NCI-H510A (cell line): ENCODE data around the gene MFSD6.
"Not testable (repeated sequence)": the region's sequence is repeated elsewhere in the genome, so short reads cannot be mapped to it uniquely, and the experiment has no call there.

ENCODE experiments used
- DNase-seq: peaks from one replicate; lab custom pipeline; 2025; lab: John Stamatoyannopoulos, UW

The MFSD6 gene

DNA sequence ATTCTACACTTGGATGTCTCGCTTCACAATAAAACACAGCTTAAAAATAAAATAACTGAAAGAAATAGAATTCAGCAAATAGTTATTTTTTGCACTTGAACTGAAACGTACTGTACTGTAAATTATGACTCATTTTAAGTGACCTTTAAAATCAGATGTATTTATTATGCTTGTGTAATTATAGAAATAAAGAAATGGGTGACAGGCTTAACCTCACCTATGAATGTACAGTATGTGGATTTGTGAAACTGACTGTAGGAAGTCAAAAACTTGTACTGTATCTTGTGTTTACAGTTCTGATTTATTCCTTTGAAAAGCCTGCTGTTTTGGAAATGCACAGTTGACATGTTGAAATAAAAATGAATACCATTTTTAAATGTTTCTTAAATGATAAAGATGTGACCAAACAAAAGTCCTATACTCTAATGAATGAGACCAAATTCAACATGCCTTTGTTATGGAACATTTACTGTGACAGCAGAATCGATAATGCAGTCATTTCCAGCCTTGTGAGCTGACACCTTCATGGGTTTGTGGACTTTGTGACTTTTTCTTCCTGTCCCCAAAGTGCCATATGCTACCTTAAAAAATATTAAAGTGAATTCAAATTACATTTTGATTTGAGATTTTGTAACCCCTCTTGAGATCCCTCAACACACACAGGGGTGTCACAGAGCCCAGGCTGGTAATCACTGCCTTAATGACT, 93.7 kb downstream of the MFSD6 start:
- DNase-seq = no peak

DNA sequence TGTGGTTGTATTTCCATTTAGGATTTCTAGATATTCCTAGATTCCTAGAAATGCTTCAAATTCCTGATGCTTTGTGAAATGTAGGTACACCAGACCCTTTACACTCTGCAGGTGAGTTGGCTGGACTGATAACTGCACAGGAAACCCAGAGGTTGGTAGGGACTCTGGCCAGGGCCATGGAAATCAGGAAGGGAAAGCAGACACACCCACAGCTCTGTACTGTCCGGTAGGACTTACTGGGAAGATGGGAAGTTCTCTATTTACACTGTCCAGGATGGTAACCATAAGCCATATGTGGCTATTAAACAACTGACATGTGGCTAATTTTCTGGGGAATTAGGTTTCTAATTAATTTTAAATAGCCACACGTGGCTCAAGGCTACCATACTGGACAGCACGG, 94.9 kb downstream of the MFSD6 start:
- DNase-seq = no peak

DNA sequence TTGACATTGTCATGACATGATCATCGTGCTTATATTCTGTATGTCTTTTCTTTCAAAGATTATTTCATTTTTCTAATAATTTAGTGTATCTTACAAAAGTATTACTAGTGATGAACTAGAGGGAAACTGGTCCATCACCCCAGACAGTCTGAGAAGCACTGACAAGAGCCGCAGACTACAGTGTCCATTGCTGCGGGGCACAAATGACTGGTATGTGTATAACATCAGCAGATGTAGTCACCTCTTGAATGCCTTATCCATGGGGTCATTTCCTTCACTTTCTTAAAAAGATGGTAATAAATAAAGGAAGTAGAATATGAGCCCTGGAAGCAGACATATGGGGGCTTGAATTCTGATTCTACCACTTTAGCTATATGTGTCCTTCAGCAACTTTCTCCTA, 96.8 kb downstream of the MFSD6 start:
- no peak for DNase-seq

DNA sequence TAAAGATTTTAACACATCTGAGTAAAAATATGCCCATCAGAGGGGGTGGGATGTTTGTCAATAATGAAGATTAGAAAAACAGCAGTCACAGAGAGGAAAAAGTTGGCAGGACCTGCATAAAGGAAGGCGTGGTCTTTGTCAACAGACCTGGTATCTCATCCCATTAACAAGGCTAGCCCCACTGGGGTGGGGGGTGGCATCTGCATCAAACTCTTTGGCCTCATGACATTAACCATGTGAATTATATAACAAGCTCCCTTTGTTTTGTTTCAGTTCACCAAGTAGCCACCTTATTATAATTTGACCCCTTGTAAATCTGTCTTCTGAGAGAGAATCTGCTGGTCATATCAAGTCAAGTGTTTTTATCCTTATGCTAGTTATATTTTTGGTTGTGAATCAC, 97.5 kb downstream of the MFSD6 start:
- no peak for DNase-seq

DNA sequence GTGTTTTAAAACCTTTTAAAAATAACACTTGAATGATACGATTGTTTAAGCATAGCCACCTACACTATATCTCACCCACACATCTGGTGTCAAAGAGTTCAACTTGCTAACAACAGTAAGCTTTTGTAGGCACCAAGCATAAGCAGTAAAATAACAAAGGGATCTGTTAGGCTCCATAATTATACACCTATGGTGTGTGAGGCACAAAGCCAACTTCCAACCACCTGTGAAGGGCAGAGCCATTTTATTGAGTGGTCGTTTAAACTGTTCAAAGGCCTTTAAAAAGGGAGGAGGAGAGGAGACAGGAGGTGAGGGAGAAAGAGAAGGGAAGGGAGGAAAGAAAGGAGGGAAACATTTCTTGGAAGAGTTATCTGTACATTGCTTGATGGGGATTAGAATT, 98.5 kb downstream of the MFSD6 start:
- no peak for DNase-seq

DNA sequence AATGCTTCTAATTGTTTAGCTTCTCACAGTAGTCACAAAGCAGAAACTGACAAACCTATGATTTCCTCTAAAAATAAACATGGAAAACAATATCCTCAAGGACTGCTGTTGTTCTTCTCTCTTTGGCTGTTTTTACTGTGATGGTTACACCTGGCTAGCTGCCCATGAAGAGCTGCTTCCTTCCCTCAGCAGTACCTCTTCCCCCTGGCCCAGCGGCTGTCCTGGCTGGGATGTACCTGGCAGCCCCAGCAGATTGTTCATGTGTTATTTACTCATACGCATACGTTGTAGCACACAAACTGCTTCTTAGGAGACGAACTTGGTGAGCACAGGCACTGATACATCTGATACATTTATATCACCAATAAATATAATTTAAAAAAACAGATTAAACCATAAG, 99.0 kb downstream of the MFSD6 start:
- peak; percentile 2 for DNase-seq

DNA sequence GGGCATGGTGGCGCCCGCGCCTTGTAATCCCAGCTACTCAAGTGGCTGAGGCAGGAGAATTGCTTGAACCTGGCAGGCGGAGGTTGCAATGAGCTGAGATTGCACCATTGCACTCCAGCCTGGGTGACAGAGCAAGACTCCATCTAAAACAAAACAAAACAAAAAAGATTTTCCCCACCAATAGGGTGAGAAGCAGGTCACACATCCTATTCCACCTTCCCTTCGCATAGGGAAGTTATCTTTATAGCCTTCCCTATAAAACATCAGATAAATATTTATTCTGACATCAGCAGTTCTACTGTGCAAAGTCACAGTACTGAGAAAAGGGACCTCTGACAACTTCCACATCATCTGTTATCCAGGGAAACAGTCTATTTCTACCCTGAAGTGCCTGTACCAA, 101.7 kb downstream of the MFSD6 start:
- DNase-seq = not testable (repeated sequence)

DNA sequence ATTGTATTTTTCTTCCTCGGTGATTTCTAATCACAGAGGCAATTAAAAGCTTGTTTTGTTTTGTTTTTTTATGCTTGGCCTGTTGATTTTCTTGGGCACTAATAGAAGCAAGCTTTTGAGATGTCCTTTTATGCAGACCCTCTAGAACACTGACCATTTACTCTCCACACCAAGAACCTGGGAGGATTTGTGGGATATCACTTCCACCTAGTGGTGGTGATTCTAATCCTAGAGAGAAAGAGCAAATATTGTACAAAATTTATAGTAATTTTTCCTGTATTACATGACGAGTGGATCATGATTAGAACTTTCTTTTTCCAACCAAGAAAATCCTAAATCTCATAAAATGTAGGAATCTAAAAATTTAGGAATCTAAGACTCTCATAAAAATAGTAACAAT, 102.9 kb downstream of the MFSD6 start:
- DNase-seq = no peak

DNA sequence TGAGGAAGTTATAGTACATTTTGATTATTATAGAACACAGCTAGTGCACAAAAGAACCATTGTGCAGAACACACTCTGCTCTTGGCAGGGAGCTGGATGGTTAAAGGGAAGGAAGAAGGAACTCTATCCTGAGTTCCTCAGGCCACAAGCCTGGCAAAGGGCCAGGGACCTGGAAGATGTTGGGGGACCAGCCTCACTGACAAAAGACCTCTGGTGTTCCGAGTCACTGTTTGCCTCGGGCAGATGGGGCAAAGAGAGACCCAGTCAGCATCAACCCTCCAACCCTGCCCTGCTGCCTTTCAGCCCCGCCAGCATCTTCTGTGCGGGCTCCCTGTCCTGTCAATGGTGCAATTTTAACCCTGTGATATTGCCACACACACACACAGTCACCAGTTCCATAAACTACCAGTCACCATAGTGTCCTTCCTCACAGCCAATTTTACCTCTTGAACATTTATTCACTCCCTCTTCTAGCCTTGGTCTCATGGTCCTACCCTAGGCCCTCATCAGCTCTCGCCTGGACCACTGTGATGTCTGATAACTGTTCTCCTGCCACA, 104.5 kb downstream of the MFSD6 start:
- no peak for DNase-seq

DNA sequence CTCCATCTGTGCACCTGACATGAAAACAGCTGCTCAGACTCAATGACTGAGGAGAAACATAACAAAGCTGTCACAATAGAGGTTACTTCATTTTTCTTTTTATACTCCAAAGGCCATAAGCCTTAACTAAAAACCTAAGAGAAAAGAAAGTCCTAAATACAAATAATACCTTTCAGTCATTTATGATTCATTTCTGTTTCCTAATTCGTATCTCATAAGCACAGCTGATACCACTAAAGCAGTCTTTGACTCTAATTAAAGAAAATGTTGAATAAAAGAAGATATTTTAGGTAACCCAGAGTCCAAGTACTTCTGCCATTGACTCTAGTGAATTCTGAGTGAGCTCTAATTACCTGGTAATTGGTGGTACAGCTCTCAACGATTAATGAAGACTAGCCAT, 105.7 kb downstream of the MFSD6 start:
- no peak for DNase-seq

DNA sequence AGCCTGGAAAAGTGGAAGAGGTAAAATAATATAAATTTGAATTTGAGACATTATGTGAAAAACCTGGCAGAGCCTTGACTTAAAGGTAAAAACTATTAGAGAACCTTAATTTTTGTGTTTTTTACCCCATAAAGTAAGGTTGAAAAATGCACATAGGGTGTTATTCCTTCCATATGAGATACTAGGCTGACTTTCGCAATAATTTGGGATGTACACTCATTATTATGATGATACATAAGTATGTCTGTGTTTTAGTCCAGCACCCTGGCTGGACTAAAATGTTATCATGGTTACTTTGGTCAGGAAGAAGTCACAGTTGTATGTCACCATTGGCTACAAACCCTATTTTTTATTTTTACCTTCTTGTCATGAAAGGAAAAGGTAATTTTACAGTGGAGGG, 106.5 kb downstream of the MFSD6 start:
- DNase-seq = no peak

DNA sequence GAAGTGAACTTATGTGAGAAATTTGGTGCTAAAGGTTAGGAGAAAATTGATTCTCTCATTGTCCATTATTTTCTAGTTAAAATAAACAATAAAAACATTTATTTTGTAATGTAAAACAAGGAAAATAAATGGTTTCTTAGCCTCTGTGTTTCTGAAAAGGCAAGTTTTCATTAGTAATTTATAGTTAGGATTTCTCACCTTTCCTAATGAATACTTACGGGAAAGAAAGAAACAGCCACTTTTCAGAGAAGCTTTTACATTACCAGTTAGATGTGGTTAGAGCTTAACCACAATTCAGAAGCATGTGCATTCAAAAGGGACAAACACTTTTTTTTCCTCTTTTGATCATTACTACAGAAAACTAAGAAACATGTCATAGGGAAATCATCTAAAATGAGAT, 107.5 kb downstream of the MFSD6 start:
- DNase-seq = no peak

DNA sequence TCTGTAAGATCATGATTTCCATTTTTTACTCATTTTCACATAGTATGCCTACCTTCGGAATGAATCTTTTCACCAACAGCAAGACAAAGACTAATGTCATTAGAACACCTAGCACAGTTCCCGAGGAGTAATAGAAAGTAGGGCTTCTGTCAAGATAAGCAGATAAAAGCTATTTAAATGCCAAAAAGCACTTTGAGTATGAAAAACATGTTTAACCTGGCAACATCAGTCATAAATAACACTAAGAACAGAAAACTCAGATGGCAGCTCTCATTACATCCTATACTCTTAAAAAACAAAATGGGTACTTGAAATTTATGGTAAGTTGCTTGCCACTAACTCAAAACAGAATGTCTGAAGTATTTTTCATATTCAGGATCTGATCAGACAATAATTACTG, 109.3 kb downstream of the MFSD6 start:
- DNase-seq = no peak

DNA sequence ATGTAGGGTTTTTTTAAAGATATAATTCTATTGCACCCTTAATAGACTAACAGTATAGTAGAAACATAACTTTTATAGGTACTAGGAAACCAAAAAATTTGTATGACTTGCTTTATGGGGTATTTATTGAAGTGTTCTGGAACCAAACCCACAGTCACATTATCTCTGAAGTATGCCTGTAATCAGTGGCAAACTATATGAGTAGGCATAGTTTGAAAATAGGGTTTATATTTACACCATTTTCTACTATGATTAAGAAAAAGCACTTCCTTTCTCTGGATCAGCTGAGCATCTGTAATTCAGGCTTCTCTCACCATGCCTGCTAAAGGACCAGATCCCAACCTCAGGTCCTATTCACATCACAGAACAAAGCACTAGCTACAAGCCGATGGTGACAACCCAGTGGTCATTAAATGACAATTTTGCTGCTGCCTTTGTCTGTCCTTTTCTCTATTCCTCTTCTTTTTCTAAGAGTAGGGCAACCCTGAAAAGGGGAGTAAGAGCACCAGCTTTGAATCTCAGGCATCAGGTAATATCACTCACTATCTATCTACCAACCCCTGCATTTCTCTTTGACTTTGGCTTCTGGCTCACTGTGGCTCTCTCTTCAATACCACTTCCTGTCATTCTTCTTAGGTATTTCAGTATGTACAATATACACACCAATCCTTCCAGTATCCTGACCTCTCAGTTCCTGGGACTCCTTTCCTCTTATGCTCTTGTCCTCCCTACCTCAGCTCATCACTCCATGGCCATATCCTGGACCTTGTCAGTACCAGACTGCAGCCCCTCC, 112.0 kb downstream of the MFSD6 start:
- DNase-seq = no peak

DNA sequence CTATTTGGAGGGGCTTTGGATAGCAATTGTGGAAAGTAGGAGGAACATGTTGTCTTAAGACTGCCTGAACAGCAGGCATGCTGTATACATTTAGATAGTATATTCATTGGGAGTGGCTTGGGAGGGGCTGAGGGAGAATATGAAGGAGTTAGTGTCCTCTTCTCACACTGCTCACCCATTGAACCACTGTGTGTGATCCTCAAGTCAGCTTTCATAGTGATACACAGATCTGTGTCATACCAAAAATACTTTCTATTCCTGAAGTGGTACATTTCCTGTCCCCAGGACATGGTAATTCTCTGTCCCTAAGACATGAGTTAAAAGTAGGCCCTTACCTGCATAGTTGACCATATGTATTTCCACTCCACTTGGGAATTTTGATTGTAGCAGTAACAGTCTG, 116.8 kb downstream of the MFSD6 start:
- DNase-seq = no peak

DNA sequence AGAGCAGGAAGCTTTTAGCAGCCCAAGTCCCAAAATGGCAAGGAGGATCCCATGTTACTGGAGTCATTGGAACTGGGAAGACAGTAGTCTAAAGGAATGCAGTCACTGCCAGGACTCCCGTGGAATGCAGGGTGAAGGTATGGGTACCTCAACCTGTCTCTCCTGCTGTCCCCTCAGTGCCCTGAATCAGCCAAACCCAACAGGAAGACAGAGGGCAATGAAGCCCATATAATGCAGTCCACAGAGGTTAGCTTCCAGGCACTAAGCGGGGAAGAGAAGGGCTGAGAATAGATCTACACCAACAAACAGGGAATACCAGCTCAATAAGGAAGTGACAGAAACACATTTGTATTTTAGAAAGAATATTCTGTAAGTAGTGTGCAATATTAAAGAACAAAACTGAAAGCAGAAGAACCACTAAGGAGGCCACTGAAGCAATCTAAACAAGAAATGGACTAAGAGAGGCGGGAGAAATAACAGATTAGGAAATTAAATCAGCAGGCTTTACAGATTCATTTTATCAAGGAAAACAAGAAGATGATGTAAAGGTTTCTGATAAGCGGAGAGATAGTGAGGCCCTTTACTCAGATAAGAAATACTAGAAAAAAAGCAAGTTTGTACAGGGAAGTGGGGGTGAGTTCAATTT, 118.1 kb downstream of the MFSD6 start:
- DNase-seq = no peak

DNA sequence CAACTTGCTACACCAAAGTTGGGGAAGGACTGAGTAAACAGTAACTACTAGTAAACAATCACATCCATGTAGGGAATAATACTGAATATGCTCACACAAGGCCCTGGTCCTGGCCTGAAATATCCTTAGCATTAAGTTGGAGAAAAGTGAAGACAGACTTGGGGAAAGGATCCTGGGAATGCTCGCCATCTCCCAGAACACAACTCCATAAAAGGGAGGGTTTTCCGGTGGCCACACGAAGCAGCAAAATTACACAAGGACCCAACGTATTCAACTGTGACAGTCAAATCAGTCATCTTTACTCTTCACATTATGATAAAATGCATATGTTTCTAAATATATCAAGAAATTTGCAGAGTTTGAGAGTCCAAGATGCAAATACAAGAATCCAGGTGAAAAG, 119.1 kb downstream of the MFSD6 start:
- no peak for DNase-seq

DNA sequence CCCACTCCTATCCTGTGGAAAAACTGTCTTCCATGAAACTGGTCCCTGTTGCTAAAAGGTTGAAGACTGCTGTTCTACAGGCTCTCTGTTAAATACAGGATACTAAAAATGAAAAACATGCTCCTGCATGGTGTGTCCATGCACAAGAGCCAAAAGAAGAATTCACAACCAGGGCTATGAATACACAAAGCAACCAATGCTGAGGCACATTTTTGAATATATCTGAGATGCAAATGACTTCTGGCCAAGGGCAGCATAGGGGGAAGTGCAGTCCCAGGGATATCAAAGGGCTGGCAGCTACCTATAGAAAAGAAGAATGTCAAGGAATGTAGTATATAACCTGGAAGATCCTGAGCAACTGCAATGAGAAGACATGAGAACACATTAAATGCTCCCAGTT, 119.8 kb downstream of the MFSD6 start:
- DNase-seq = no peak

DNA sequence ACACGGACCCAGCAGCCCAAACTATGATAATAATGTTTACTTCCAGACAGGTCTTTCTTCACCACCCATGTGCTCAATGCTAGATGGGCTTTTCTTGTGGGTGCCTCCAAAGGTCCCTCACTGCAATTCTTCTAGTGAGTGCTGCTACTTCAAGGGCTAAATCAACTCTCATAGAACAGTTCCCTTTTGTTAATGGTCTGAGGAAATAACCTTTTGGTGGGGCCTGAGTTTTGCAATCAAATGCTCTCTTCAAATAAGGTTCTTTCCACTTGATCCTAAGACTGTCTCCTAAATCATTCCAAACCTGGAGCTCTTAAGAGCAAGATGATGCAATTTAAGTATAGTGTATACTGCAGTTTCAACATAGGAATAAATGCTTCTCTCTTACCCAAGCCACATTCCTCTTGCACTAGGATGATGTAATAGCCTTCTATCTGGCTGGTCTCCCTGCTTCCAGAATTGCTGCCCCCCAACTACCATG, 120.4 kb downstream of the MFSD6 start:
- no peak for DNase-seq

DNA sequence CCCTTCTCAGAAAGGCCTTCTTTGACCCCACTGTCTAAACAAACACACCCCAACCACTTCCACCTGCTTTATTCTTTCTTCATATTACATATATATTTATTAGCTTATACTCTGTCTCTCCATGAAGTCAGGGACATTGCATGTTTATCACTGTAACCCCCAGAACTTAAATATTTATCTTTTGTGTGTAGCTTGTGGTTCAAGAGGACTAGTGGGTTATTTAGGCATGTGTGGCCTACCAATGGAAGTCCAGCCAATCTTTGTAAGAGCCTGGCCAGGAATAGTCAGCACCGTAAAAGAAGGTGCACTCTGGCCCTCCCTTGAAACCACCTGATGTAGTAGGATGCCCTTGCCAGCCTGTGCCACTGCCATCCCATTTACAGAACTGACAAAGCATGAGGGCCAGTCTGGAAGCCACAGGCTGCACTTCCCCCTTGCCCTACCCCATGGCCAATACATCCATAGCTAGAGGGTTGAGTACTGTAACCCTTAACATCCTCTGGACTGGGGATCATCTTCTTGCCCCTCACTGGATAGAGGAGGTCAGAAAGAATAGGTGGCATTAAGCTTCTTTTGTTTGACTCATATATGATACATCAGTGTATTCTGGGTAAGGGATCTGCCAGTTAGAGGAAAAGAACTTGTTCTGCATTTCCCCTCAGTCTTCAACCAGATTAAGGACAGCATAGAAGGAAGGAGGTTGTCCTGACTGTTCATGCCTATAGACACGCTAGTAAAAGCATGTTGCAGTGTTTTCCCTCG, 121.5 kb downstream of the MFSD6 start:
- DNase-seq = no peak

DNA sequence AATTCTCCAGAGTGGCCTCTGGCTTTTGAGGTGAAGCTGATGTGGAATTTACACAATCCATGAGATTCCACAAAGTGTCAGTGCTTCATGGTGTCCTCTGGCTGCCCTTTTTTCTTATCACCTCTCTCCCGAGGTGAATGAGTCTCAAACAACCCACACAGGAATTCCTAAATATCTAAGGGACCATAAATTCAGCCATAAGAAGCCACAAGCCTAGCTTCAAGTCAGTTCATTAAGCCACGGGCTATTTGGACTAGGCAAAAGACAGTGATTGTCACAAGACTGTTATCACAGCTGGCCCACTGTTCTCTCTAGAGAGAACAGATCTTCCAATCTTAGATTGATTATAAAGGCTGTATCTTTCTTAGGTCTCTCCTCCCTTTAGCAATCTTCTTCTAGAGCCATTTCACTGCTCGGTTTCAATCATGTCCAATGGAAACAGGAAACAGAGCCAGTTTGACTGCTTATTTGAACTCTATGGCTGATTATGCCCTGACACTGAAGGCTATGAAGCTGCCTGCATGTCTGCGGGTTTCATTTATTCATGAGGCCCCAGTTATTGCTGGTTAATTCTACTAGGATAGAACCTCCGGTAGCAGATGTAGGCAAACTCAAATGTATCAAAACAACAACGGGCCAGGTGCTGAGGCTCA, 122.2 kb downstream of the MFSD6 start:
- DNase-seq = no peak

DNA sequence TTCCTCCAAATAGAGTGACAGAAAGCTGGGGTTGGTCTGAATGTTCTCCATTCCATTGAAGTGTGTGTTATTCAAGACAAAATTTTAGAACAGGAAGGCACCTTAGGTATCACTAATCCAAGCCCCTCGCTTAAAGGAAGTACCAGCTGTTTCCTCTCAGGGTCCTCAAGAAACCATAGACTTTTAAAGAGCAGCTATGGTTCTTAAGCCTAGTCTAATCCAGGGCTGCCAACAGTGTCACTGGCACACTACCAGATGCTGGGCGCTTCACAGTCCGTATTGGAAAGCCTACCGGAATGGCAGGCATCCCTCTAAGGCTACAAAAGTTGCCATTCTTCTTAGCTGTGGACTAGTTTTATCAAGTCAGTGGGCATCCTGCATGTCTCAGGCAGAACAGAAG, 124.4 kb downstream of the MFSD6 start:
- no peak for DNase-seq
